Gastroesophageal sphincter (tissue), 3 donors: ENCODE results near the gene ADAM12.

ENCODE experiments used
- CTCF ChIP-seq, 4 experiments: fragments of 200-600 bp in 2 of 4; fragments of 450-650 bp in 2 of 4; sonication (generic) in 1 of 4; IDR thresholded peaks; one replicate each; pipeline ENCODE4 v1.5.1; 2017 to 2019; ENCODE audit warnings: antibody characterized with exemption in 4 of 4, mild to moderate bottlenecking in 2 of 4, moderate library complexity in 2 of 4
- EP300 ChIP-seq: sonication (generic); formaldehyde crosslinking; IDR thresholded peaks from one replicate; pipeline ENCODE4 v1.6.1; 2017; ENCODE audit warnings: antibody characterized with exemption, mild to moderate bottlenecking
- POLR2A ChIP-seq, 2 donors: fragments of 450-650 bp; IDR thresholded peaks; one replicate each; pipeline ENCODE4 v1.6.1; 2017; ENCODE audit warnings: antibody characterized with exemption in 2 of 2, mild to moderate bottlenecking in 2 of 2, moderate library complexity in 1 of 2
- POLR2AphosphoS5 ChIP-seq: sonication (generic); formaldehyde crosslinking; IDR thresholded peaks from one replicate; pipeline ENCODE4 v1.6.1; 2017; ENCODE audit warnings: antibody characterized with exemption

- TF ChIP-seq CTCF (IDR thresholded peaks at IDR 0.05): no peak
- no peak for TF ChIP-seq POLR2A (IDR thresholded peaks at IDR 0.05)
- no peak for TF ChIP-seq EP300
- no peak for TF ChIP-seq POLR2AphosphoS5
Measured at GRCh38 chr10:126171555-126171954, 216.7 kb downstream of the ADAM12 start.
